Type B pancreatic cell (in vitro differentiated cells): ENCODE measurements around the gene CDKAL1. TPM values are rescaled to one million over a fixed set of nuclear protein-coding genes. Genes with fewer than 3 reads are reported as not detected.
A peak's percentile ranks its signal among the peaks of the same experiment; 100 is the strongest.

Experiments used
- DNase-seq: peaks from one replicate; pipeline ENCODE4 v3.0.0; 2021; ENCODE audit warnings: mixed read lengths; ENCODE audit not compliant: unreplicated experiment; ENCODE audit errors: extremely low spot score
- H3K27ac Mint-ChIP-seq: 2 replicates; pipeline ENCODE4 v1.8.0; 2021; ENCODE audit warnings: mild to moderate bottlenecking, mixed read lengths
- H3K27me3 Mint-ChIP-seq: 2 replicates; pipeline ENCODE4 v1.8.0; 2021; ENCODE audit warnings: mixed read lengths
- H3K36me3 Mint-ChIP-seq: 2 replicates; pipeline ENCODE4 v1.8.0; 2021; ENCODE audit warnings: mixed read lengths
- H3K4me1 Mint-ChIP-seq: one replicate; pipeline ENCODE4 v1.8.0; 2021; ENCODE audit warnings: mixed read lengths; ENCODE audit not compliant: unreplicated experiment
- H3K4me3 Mint-ChIP-seq: 2 replicates; pipeline ENCODE4 v1.8.0; 2021; ENCODE audit warnings: mild to moderate bottlenecking, mixed read lengths
- H3K9me3 Mint-ChIP-seq: 2 replicates; pipeline ENCODE4 v1.8.0; 2021; ENCODE audit warnings: mixed read lengths
- total RNA-seq: library from RNA; stranded (reverse); gene quantifications from 2 replicates; pipeline ENCODE4 v1.2.1, GENCODE V29; 2021; ENCODE audit warnings: low replicate concordance
- TF ChIP-seq, protein P1 (sequence below): fragments of 200-600 bp; sonication (generic); conservative IDR thresholded peaks from 2 replicates; pipeline ENCODE4 v1.5.0; 2021; ENCODE audit warnings: antibody characterized with exemption, mild to moderate bottlenecking

The CDKAL1 gene
- total RNA-seq, 1 donor from 2014 or later = 21.0 TPM

GRCh38 chr6:21095462-21095861 lies 561.2 kb downstream of the CDKAL1 start:
- DNase-seq = no peak
- TF ChIP-seq, protein P1, sequence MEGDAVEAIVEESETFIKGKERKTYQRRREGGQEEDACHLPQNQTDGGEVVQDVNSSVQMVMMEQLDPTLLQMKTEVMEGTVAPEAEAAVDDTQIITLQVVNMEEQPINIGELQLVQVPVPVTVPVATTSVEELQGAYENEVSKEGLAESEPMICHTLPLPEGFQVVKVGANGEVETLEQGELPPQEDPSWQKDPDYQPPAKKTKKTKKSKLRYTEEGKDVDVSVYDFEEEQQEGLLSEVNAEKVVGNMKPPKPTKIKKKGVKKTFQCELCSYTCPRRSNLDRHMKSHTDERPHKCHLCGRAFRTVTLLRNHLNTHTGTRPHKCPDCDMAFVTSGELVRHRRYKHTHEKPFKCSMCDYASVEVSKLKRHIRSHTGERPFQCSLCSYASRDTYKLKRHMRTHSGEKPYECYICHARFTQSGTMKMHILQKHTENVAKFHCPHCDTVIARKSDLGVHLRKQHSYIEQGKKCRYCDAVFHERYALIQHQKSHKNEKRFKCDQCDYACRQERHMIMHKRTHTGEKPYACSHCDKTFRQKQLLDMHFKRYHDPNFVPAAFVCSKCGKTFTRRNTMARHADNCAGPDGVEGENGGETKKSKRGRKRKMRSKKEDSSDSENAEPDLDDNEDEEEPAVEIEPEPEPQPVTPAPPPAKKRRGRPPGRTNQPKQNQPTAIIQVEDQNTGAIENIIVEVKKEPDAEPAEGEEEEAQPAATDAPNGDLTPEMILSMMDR = no peak
- Mint-ChIP-seq H3K27me3 (no peaks in the 10 kb centered on the region), H3K36me3 (peaks cover 10% of the 10 kb centered on the region), H3K9me3 (no peaks in the 10 kb centered on the region), H3K4me3 (no peak overlapping the region), H3K27ac (no peak overlapping the region), H3K4me1 (peaks cover 34% of the 10 kb centered on the region)

GRCh38 chr6:21098134-21098533 lies 563.9 kb downstream of the CDKAL1 start:
- Mint-ChIP-seq H3K9me3 (peaks cover 6% of the 10 kb centered on the region), H3K4me1 (peaks cover 45% of the 10 kb centered on the region), H3K27me3 (no peaks in the 10 kb centered on the region), H3K4me3 (no peak overlapping the region), H3K27ac (peak overlapping the region; percentile 4), H3K36me3 (peaks cover 8% of the 10 kb centered on the region)
- TF ChIP-seq, protein P1 = no peak
- DNase-seq = no peak

DNA sequence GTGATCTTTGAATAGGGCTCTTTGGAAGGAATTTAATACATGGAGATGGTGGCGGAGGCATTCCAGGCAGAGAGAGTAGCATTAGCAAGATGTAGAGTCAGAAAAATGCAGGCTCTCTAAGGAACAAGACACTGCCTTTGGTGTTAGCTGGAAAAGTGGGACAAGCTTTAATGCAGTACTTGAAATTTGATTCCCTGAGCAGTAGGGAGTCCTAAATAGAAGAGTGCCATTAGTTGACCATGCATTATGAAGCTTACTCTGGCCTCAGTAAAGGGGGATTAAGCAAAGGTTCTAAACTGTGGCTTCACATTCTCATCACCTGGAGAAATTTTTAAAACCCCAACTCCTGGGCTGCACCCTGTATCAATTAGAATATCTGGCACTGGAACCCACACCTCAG lies 564.5 kb downstream of the CDKAL1 start:
- TF ChIP-seq, protein P1 = no peak
- H3K27me3 Mint-ChIP-seq = no peaks in the 10 kb centered on the region
- H3K4me1 Mint-ChIP-seq = peaks cover 47% of the 10 kb centered on the region
- no peak overlapping the region for H3K4me3 Mint-ChIP-seq
- H3K9me3 Mint-ChIP-seq = peaks cover 6% of the 10 kb centered on the region
- no peak for DNase-seq
- H3K27ac Mint-ChIP-seq = peak overlapping the region; percentile 4
- H3K36me3 Mint-ChIP-seq = peaks cover 5% of the 10 kb centered on the region

GRCh38 chr6:21099338-21100314 lies 565.4 kb downstream of the CDKAL1 start:
- peaks cover 6% of the 10 kb centered on the region for H3K9me3 Mint-ChIP-seq
- H3K27ac Mint-ChIP-seq = no peak overlapping the region
- H3K4me1 Mint-ChIP-seq = peaks cover 46% of the 10 kb centered on the region
- H3K27me3 Mint-ChIP-seq = no peaks in the 10 kb centered on the region
- TF ChIP-seq, protein P1 = no peak
- H3K4me3 Mint-ChIP-seq = no peak overlapping the region
- H3K36me3 Mint-ChIP-seq = no peaks in the 10 kb centered on the region
- DNase-seq = no peak

DNA sequence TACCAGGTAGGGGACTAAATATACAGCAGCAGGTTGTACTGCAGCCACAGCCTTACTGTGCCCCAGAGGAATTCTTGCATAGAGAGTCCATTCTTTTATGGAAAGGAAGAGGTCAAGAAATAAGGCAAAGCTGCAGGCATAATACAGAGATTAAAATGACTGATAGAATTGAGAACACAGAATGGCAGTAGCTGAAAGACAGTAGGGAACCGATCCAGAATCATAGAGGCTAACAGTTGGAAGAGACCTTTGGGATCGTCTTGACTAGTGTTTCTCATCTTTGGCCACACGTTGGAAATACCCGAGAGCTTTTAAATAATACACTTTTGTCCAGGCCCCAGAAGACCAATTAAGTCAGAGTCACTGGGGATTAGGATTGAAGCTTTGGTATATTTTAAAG lies 566.7 kb downstream of the CDKAL1 start:
- no peak overlapping the region for H3K4me3 Mint-ChIP-seq
- no peak for DNase-seq
- H3K9me3 Mint-ChIP-seq = peaks cover 6% of the 10 kb centered on the region
- H3K27ac Mint-ChIP-seq = no peak overlapping the region
- peaks cover 52% of the 10 kb centered on the region for H3K4me1 Mint-ChIP-seq
- no peaks in the 10 kb centered on the region for H3K36me3 Mint-ChIP-seq
- TF ChIP-seq, protein P1 = no peak
- H3K27me3 Mint-ChIP-seq = no peaks in the 10 kb centered on the region
